HEK293T (cell line): Measurements from ENCODE around the gene SBNO1.

Source experiments
- CTCF ChIA-PET: fragments of 350-600 bp; formaldehyde crosslinking; extraction: SDS; loops from one replicate; lab custom pipeline; 2021; ENCODE audit warnings: antibody characterized with exemption, inconsistent platforms; lab: Yijun Ruan, JAX
- POLR2A ChIA-PET: fragments of 350-600 bp; formaldehyde crosslinking; extraction: SDS; loops from one replicate; lab custom pipeline; 2020; ENCODE audit warnings: antibody characterized with exemption, inconsistent platforms; lab: Yijun Ruan, JAX
- DNase-seq: peaks from one replicate; pipeline ENCODE4 v3.0.0; 2012; ENCODE audit warnings: mixed read lengths; ENCODE audit errors: extremely low spot score
- ARNT ChIP-seq: fragments of 450-650 bp; IDR thresholded peaks from 2 replicates; pipeline ENCODE4 v1.6.1; 2017; ENCODE audit warnings: mild to moderate bottlenecking
- BHLHE40 ChIP-seq: fragments of 450-650 bp; IDR thresholded peaks from 2 replicates; pipeline ENCODE4 v1.6.1; 2016; ENCODE audit warnings: mild to moderate bottlenecking, moderate library complexity, borderline replicate concordance
- CTBP1 ChIP-seq: fragments of 450-650 bp; IDR thresholded peaks from 2 replicates; pipeline ENCODE4 v1.6.1; 2016; ENCODE audit warnings: borderline replicate concordance
- ELF4 ChIP-seq: fragments of 450-650 bp; IDR thresholded peaks from 2 replicates; pipeline ENCODE4 v1.6.1; 2017; ENCODE audit warnings: antibody characterized with exemption
- FOXA1 ChIP-seq: fragments of 450-650 bp; IDR thresholded peaks from 2 replicates; pipeline ENCODE4 v1.6.1; 2016; ENCODE audit warnings: mild to moderate bottlenecking
- FOXK2 ChIP-seq: fragments of 450-650 bp; IDR thresholded peaks from 2 replicates; pipeline ENCODE4 v1.6.1; 2016; ENCODE audit warnings: mild to moderate bottlenecking
- FOXM1 ChIP-seq: fragments of 450-650 bp; IDR thresholded peaks from 2 replicates; pipeline ENCODE4 v1.6.1; 2017; ENCODE audit warnings: mild to moderate bottlenecking, borderline replicate concordance
- HDGF ChIP-seq: fragments of 450-650 bp; IDR thresholded peaks from 2 replicates; pipeline ENCODE4 v1.6.1; 2017; ENCODE audit warnings: antibody characterized with exemption, borderline replicate concordance
- L3MBTL2 ChIP-seq: fragments of 450-650 bp; conservative IDR thresholded peaks from 2 replicates; pipeline ENCODE4 v1.6.1; 2016; ENCODE audit warnings: mild to moderate bottlenecking
- LEF1 ChIP-seq: fragments of 450-650 bp; IDR thresholded peaks from 2 replicates; pipeline ENCODE4 v1.6.1; 2017; ENCODE audit warnings: mild to moderate bottlenecking, borderline replicate concordance
- NFRKB ChIP-seq: fragments of 450-650 bp; IDR thresholded peaks from 2 replicates; pipeline ENCODE4 v1.6.1; 2016; ENCODE audit warnings: mild to moderate bottlenecking, moderate library complexity
- SP1 ChIP-seq: fragments of 450-650 bp; IDR thresholded peaks from 2 replicates; pipeline ENCODE4 v1.6.1; 2017
- SUZ12 ChIP-seq: fragments of 450-650 bp; IDR thresholded peaks from 2 replicates; pipeline ENCODE4 v1.6.1; 2016; ENCODE audit warnings: mild to moderate bottlenecking
- TARDBP ChIP-seq: fragments of 450-650 bp; IDR thresholded peaks from 2 replicates; pipeline ENCODE4 v1.6.1; 2016
- ZNF384 ChIP-seq: fragments of 450-650 bp; IDR thresholded peaks from 2 replicates; pipeline ENCODE4 v1.6.1; 2016
- TF ChIP-seq, protein P1 (sequence below): fragments of 450-650 bp; IDR thresholded peaks from 2 replicates; pipeline ENCODE4 v1.6.1; 2016

SBNO1 gene

DNA sequence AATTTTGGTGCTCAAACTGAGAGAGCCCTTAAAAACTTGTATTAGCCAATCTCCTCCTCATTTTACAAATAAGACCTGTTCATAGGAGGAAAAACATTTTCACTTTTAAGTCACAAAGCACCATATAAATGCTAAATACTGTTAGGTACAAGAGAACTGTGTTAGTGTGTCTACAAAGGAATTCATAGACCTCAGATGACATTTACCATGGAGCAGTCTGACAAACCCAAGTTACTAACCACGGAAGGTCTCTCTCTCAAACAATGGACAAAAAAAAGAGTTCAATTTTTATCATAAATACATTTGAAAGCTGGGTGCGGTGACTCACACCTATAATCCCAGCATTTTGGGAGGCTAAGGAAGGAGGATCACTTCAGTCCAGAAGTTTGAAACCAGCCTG, 10.0 kb downstream of the SBNO1 start:
- TF ChIP-seq NFRKB, result no peak
- no peak for TF ChIP-seq FOXA1
- no peak for TF ChIP-seq SUZ12
- no peak for TF ChIP-seq CTBP1
- no peak for TF ChIP-seq TARDBP
- no peak for TF ChIP-seq FOXK2
- TF ChIP-seq HDGF, result no peak
- no peak for TF ChIP-seq FOXM1
- TF ChIP-seq, protein P1, sequence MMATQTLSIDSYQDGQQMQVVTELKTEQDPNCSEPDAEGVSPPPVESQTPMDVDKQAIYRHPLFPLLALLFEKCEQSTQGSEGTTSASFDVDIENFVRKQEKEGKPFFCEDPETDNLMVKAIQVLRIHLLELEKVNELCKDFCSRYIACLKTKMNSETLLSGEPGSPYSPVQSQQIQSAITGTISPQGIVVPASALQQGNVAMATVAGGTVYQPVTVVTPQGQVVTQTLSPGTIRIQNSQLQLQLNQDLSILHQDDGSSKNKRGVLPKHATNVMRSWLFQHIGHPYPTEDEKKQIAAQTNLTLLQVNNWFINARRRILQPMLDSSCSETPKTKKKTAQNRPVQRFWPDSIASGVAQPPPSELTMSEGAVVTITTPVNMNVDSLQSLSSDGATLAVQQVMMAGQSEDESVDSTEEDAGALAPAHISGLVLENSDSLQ, result no peak
- no peak for TF ChIP-seq L3MBTL2
- TF ChIP-seq ARNT, result no peak
- TF ChIP-seq SP1, result no peak
- TF ChIP-seq ELF4, result no peak
- no peak for TF ChIP-seq ZNF384
- TF ChIP-seq BHLHE40, result no peak
- TF ChIP-seq LEF1, result no peak
- DNase-seq, result no peak
- CTCF ChIA-PET, result no interaction called here
- POLR2A ChIA-PET, result interaction anchor here (0.8 to 1.6 kb wide), 2 partner anchors 9 to 11 kb away, joined by 3 to 6 read pairs; partner anchors contain the start of gene SBNO1

DNA sequence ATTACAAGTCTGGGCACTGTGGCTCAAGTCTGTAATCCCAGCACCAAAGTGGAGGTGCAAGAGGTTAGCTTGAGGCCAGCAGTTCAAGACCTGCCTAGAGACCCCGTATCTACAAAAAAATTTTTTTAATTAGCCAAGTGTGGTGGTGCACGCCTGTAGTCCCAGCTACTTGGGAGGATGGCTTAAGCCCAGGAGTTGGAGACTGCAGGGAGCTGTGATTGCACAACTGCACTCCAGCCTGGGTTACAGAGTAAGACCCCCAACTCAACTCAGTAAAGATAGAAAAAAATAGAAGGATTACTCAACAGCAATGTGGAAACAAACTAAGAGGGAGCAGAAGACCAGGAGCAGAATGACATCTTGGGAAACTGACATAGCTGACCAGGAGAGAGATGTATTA, 13.3 kb downstream of the SBNO1 start:
- POLR2A ChIA-PET, result interaction anchor here (0.7 kb wide), 1 partner anchor 12 kb away, joined by 4 read pairs; no protein-coding TSS in a partner anchor
- DNase-seq, result no peak
- CTCF ChIA-PET, result interaction anchor here (0.8 kb wide), 1 partner anchor 14 kb away, joined by 3 read pairs; no protein-coding TSS in a partner anchor
- no peak for TF ChIP-seq FOXM1
- TF ChIP-seq L3MBTL2, result no peak
- no peak for TF ChIP-seq FOXK2
- TF ChIP-seq, protein P1, result no peak

DNA sequence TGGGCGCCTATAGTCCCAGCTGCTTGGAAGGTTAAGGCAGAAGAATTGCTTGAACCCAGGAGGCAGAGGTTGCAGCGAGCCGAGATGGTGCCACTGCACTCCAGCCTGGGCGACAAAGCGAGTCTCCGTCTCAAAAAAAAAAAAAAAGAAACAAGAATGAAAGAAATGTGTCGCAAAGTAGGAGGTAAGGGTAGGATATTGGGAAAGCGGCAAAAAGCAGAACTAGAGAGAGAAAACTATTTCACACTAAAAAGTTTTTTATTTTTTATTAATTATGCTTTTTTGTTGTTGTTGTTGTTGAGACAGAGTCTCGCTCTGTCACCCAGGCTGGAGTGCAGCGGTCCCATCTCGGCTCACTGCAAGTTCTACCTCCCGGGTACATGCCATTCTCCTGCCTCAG, 17.7 kb downstream of the SBNO1 start:
- DNase-seq, result no peak
- POLR2A ChIA-PET, result no interaction called here
- TF ChIP-seq ELF4 (no peak), SUZ12 (no peak)
- CTCF ChIA-PET, result no interaction called here

DNA sequence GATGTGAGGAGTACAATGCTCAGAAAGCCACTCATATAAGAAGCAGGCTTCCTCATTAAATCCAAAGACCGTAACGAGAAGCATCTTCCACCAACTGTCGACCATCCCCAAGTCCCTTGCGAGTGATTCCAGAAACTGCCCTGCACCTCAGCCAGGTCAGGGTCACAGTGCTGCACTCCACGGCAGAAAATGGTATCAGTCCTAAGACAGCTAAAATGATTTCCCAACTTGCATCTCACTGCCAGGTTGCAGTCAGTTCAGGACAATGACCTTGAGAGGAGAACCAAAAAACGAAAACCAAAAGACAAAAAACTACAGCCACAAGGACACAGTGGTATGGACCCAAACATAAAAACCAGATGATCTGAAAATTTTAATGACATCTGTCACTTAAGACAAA, 20.6 kb downstream of the SBNO1 start:
- no peak for DNase-seq
- CTCF ChIA-PET, result no interaction called here
- TF ChIP-seq ARNT, result no peak
- no peak for TF ChIP-seq ZNF384
- TF ChIP-seq ELF4, result no peak
- no peak for TF ChIP-seq FOXM1
- no peak for TF ChIP-seq FOXA1
- no peak for TF ChIP-seq SUZ12
- POLR2A ChIA-PET, result no interaction called here

DNA sequence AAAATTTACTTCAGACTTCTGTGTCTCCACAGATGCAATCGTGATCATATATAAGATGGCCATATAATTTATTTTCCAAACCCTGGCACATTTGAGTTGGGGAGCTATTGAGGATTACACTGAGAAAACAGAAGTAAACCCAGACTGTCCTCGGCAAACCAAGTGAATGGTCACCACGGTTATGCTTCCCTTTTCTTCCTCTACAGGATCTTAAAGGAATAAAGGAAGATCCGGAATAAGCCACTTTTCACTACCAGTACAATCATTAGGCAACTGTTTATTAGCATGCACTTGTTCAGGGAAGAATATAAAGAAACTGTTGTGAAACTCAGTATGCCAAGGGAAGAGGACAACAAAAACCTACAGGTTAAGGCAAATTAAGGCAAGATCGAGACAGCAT, 27.6 kb downstream of the SBNO1 start:
- POLR2A ChIA-PET, result no interaction called here
- CTCF ChIA-PET, result no interaction called here

DNA sequence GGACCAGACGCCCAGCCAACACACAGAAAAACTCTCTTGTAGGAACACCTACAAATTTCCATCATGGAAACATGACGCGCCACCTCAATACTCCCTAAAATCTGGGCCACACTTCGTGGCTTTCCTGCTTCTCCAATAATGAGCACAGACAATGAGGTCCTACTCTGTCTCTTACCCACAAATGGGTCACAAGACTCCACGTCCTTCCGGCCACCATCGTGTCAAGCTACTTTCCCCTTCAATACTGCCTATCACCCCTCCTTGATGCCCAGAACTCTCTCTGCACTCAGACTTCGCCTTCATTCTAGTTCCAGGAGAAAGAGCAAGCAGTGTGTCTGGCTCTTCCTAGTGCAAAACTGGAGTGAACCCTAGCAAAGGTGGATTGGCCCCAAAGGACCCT, 28.1 kb downstream of the SBNO1 start:
- TF ChIP-seq SP1 (no peak), LEF1 (no peak), FOXM1 (no peak), L3MBTL2 (no peak), FOXK2 (no peak), CTBP1 (no peak), TARDBP (no peak), ELF4 (no peak), NFRKB (no peak), SUZ12 (no peak), ZNF384 (no peak), HDGF (no peak), ARNT (no peak), FOXA1 (no peak), BHLHE40 (no peak)
- TF ChIP-seq, protein P1, result no peak
- no peak for DNase-seq
- CTCF ChIA-PET, result no interaction called here
- POLR2A ChIA-PET, result no interaction called here

More for the DNA sequence above, 27.6 kb downstream of the SBNO1 start:
- no peak for DNase-seq
- TF ChIP-seq FOXK2 (no peak), TARDBP (no peak), SUZ12 (no peak), BHLHE40 (no peak)

DNA sequence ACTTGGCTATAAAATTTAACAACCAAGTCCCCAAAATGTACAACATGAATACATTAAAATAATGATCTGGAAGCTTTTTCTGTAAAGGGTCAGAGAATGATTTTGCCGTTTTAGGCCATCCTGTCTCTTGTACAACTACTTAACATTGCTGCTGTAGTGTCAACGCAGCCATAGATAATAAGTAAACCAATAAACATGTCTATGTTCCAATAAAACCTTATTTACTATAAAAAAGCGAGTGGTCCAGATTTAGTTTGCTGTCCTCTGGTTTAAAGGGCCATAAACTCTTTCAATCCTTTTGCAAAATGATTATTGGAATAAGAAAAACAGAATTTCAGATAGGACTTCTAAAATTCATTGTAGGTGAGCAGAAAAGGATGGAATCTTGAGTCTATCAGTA, 29.2 kb downstream of the SBNO1 start:
- ChIA-PET CTCF (no interaction called here), POLR2A (no interaction called here)
- TF ChIP-seq L3MBTL2 (no peak), ELF4 (no peak), CTBP1 (no peak), FOXA1 (no peak), SP1 (no peak), FOXM1 (no peak), NFRKB (no peak)
- no peak for DNase-seq
